NCI-H82 treated with DMSO at 0.1 percent for 48 hours (cell line): Measurements from ENCODE around the gene CLTCL1.

Source experiments
- DNase-seq: peaks from one replicate; lab custom pipeline; 2025; ENCODE audit not compliant: unreplicated experiment; lab: John Stamatoyannopoulos, UW

Gene CLTCL1

GRCh38 chr22:19197997-19198865, 93.3 kb downstream of the CLTCL1 start:
- no peak for DNase-seq

- no peak for DNase-seq
These were observed 94.5 kb downstream of the CLTCL1 start for GRCh38 chr22:19196841-19197612.

GRCh38 chr22:19195796-19196731, 95.5 kb downstream of the CLTCL1 start:
- DNase-seq, result no peak

- no peak for DNase-seq
These were observed 96.6 kb downstream of the CLTCL1 start for GRCh38 chr22:19194766-19195536.

- DNase-seq, result no peak
These were observed 97.6 kb downstream of the CLTCL1 start for GRCh38 chr22:19193879-19194278.

GRCh38 chr22:19187716-19188563, 103.6 kb downstream of the CLTCL1 start:
- no peak for DNase-seq

GRCh38 chr22:19184276-19184997, 107.1 kb downstream of the CLTCL1 start:
- DNase-seq, result no peak

GRCh38 chr22:19183216-19183615, 108.3 kb downstream of the CLTCL1 start:
- no peak for DNase-seq

GRCh38 chr22:19182472-19183157, 108.9 kb downstream of the CLTCL1 start:
- DNase-seq, result no peak

GRCh38 chr22:19181786-19182471, 109.6 kb downstream of the CLTCL1 start:
- no peak for DNase-seq

- DNase-seq, result no peak
These were observed 110.6 kb downstream of the CLTCL1 start for GRCh38 chr22:19180740-19181410.

GRCh38 chr22:19180234-19180633, 111.3 kb downstream of the CLTCL1 start:
- no peak for DNase-seq

- peak; percentile 5 for DNase-seq
These were observed 111.9 kb downstream of the CLTCL1 start for GRCh38 chr22:19179497-19180048.

- DNase-seq, result peak; percentile 48
These were observed 112.6 kb downstream of the CLTCL1 start, which contains the start of gene SLC25A1 for GRCh38 chr22:19178657-19179496. Gene SLC25A1 (minus strand): TSS chr22:19178736. CDS start chr22:19178673, 63 bp downstream.

- no peak for DNase-seq
These were observed 113.4 kb downstream of the CLTCL1 start for GRCh38 chr22:19178065-19178656.
